Measurements from ENCODE around the gene LRMDA. TPM values are rescaled to one million over a fixed set of nuclear protein-coding genes. Genes with fewer than 3 reads are reported as not detected.

LRMDA gene
- total RNA-seq, 4 donors from 2014 or later = 1.5 to 15.7 (median 4.6) TPM

- H3K4me3 ChIP-seq = no peak overlapping the region
- no peaks in the 10 kb centered on the region for H3K4me1 ChIP-seq
- no peak overlapping the region for H3K27ac ChIP-seq
- no peaks in the 10 kb centered on the region for H3K9me3 ChIP-seq
- no peak for TF ChIP-seq CTCF (IDR thresholded peaks at IDR 0.05)
- no peak for TF ChIP-seq POLR2A (IDR thresholded peaks at IDR 0.05)
- DNase-seq = no peak
- H3K27me3 ChIP-seq = no peaks in the 10 kb centered on the region
- H3K36me3 ChIP-seq = no peaks in the 10 kb centered on the region
- intact Hi-C loops (cut with DNase I; ENCODE audit: low total_unique reads) = no loop called here
Measured at GRCh38 chr10:76201962-76202361, 770.5 kb downstream of the LRMDA start.

GRCh38 chr10:76202777-76203176 lies 771.4 kb downstream of the LRMDA start:
- H3K9me3 ChIP-seq = no peaks in the 10 kb centered on the region
- DNase-seq = no peak
- intact Hi-C loops (cut with DNase I; ENCODE audit: low total_unique reads) = no loop called here
- H3K4me1 ChIP-seq = no peaks in the 10 kb centered on the region
- no peaks in the 10 kb centered on the region for H3K27me3 ChIP-seq
- H3K4me3 ChIP-seq = no peak overlapping the region
- no peaks in the 10 kb centered on the region for H3K36me3 ChIP-seq
- no peak for TF ChIP-seq CTCF (IDR thresholded peaks at IDR 0.05)
- H3K27ac ChIP-seq = no peak overlapping the region

- intact Hi-C loops (cut with DNase I; ENCODE audit: low total_unique reads) = no loop called here
- Histone ChIP-seq H3K36me3 (no peaks in the 10 kb centered on the region), H3K9me3 (no peaks in the 10 kb centered on the region), H3K4me3 (no peak overlapping the region), H3K27ac (no peak overlapping the region), H3K27me3 (no peaks in the 10 kb centered on the region), H3K4me1 (no peaks in the 10 kb centered on the region)
- no peak for DNase-seq
- no peak for TF ChIP-seq POLR2A (IDR thresholded peaks at IDR 0.05)
- TF ChIP-seq CTCF (IDR thresholded peaks at IDR 0.05) = no peak
Measured at GRCh38 chr10:76205361-76205760, 773.9 kb downstream of the LRMDA start.

- Histone ChIP-seq H3K27ac (no peak overlapping the region), H3K9me3 (no peaks in the 10 kb centered on the region), H3K27me3 (no peaks in the 10 kb centered on the region), H3K4me1 (no peaks in the 10 kb centered on the region), H3K36me3 (no peaks in the 10 kb centered on the region), H3K4me3 (no peak overlapping the region)
- TF ChIP-seq CTCF (IDR thresholded peaks at IDR 0.05) (no peak), POLR2A (IDR thresholded peaks at IDR 0.05) (no peak)
- intact Hi-C loops (cut with DNase I; ENCODE audit: low total_unique reads) = no loop called here
- DNase-seq = no peak
Measured at GRCh38 chr10:76206797-76207352, 775.5 kb downstream of the LRMDA start.

GRCh38 chr10:76209135-76209534 lies 777.7 kb downstream of the LRMDA start:
- no peaks in the 10 kb centered on the region for H3K27me3 ChIP-seq
- no peak for DNase-seq
- intact Hi-C loops (cut with DNase I; ENCODE audit: low total_unique reads) = no loop called here
- no peaks in the 10 kb centered on the region for H3K36me3 ChIP-seq
- no peak overlapping the region for H3K27ac ChIP-seq
- TF ChIP-seq CTCF (IDR thresholded peaks at IDR 0.05) (no peak), POLR2A (IDR thresholded peaks at IDR 0.05) (no peak)
- no peaks in the 10 kb centered on the region for H3K9me3 ChIP-seq
- no peaks in the 10 kb centered on the region for H3K4me1 ChIP-seq
- no peak overlapping the region for H3K4me3 ChIP-seq
